HG02678 (cell line): ENCODE measurements around the gene C19orf67.

Experiments used
- ATAC-seq: cut with Tn5 transposase; IDR thresholded peaks from one replicate; pipeline ENCODE4 v1.9.1; 2021; ENCODE audit warnings: mild to moderate bottlenecking, moderate library complexity; ENCODE audit not compliant: unreplicated experiment

Gene C19orf67

GRCh38 chr19:14110650-14111049, 25.1 kb upstream of the C19orf67 start:
- ATAC-seq = no peak

DNA sequence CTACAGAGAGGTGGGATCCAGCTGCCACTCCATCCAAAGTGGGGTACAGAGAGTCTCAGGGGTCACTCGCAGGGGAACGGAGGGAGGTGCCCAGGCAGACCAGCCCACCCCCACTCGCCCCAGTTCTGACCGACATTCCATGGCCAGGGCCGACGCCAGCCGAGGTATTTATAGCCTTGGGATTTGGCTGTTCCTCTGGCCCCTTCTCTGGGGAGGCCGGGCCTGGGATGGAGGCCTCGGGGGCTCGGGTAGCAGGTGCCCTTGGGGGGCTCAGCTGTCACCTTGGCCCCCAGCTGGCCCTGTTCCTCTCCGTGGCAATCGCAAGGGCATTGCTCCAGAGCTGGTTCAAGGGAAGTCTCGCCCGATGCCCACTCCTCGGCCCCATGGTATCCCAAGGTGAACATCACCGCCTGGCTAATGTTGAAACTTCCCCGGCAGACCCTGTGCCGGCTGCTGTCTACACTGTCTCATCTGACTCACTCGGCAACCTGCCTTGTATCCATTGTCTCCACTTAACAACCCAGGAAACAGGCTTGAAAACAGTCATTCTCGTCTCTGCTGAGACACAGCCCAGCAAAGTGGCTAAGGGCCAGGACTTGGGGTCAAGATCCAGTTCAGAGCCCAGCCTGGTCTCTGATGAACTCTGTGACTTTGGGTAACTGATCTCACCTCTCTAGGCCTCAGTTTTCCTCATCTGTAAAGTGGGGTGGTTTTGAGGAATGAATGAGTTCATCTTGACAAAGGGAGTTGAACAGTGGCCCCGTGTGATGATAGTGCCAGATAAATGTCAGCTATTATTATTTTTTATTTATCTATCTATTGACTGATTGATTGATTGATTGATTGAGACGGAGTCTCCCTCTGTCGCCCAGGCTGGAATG, 22.2 kb upstream of the C19orf67 start:
- ATAC-seq = no peak

GRCh38 chr19:14106840-14107239, 21.3 kb upstream of the C19orf67 start:
- ATAC-seq = no peak

- no peak for ATAC-seq
Observed at GRCh38 chr19:14105680-14106079, 20.1 kb upstream of the C19orf67 start.

GRCh38 chr19:14103310-14103709, 17.7 kb upstream of the C19orf67 start:
- ATAC-seq = no peak

DNA sequence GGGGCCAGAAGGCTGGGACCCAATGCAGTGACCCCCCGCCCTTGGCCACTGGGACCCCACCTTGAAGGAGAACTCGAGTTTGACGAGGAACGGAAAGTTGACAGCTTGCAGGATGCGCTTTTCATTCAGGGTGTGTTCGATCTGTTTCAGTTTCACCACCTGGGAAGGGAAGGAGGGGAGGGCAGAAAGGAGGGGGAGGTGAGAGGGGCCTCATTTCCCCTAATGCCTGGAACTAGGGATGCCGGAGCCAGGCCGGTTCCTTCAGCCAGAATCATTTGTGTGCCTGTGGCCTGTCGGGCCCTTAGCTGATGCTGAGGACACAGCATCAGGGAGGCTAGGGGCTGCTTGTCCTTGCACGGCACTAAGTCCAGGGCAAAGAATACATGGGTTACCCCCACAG, 17.2 kb upstream of the C19orf67 start:
- ATAC-seq = no peak

DNA sequence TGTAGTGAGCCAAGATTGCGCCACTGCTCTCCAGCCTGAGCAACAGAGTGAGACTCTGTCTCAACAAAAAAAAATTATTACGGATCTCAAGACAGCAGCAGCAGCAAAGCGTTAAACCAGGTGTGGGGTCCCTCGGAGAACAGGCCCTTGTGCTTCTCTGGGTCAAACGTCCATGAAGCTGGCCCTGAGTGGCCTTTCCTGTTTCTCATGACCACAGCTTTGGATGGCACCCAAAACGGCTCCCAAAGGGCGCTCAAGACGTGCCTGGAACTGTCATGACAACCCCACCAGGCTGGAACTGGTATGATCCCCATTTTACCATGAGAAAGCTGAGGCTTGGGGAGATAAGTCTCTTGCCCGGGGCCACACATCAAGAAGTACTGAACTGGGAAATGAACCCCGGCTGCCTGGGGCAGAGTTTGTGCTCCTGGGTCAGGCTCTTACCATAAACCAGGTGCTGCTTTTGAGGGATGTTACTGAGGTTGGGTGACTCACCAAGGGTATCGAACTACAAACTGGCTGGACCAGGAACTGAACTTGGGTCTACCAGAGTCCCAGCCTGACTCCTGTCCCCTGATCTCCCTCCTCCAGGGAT, 16.6 kb upstream of the C19orf67 start:
- ATAC-seq = no peak

- ATAC-seq = no peak
Observed at GRCh38 chr19:14101003-14101545, 15.5 kb upstream of the C19orf67 start.

DNA sequence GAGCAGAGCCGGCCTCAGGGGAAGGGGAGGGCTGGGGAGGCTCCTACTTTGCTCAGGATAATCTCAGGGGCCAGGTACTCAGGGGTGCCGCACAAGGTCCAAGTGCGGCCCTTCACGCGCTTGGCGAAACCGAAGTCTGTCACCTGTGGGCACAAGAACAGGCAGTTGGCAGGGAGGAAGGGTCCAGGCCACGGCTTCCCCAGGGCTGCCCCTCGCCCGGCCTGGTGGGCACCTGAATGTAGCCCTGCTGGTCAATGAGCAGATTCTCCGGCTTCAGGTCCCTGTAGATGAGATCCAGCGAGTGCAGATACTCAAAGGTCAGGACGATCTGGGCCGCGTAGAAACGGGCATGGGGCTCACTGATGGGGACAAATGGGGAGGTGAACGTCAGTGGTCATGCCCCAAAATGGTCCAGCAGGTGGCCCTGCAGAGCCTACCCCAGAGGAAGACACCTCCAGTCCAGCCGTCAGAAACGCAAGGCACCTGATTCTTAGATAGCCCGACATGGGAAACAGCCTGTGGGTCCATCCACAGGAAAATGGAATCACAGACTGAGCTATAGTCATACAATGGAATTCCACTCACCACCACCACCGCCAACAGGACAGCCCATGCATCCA, 12.1 kb upstream of the C19orf67 start:
- ATAC-seq = no peak

DNA sequence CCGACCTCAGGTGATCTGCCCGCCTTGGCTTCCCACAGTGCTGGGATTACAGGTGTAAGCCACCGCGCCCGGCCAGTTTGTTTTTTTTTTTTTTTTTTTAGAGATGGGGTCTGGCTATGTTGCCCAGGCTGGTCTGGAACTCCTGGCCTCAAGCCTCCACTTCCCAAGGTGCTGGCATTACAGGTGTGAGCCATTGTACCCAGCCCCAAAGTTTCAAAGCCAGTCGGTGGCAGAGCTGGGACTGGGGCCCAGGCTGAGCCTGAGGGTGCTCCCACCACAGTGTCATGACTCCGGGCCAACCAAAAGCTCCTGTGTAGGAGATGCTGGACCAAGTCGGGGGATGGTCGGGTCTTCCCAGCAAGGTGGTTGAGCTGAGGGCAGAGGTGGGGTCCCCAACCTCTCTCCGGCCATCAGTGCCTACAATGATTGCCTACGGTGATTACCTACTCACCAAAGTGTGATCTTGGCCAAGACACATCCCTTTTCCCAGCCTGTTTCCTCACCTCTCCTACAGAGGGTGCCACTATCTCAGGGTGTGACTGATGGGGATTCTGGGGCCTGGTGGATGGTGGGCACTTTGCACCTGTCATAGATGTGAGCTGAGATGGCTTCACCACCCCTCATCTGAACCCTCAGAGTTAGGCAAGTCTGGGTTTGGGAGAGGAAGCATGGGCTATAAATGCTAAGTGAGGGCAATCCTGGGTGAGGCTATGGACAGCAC, 10.8 kb upstream of the C19orf67 start:
- no peak for ATAC-seq

GRCh38 chr19:14094854-14095253, 9.3 kb upstream of the C19orf67 start:
- ATAC-seq = no peak

- ATAC-seq = no peak
Observed at GRCh38 chr19:14093117-14093823, 7.7 kb upstream of the C19orf67 start.

DNA sequence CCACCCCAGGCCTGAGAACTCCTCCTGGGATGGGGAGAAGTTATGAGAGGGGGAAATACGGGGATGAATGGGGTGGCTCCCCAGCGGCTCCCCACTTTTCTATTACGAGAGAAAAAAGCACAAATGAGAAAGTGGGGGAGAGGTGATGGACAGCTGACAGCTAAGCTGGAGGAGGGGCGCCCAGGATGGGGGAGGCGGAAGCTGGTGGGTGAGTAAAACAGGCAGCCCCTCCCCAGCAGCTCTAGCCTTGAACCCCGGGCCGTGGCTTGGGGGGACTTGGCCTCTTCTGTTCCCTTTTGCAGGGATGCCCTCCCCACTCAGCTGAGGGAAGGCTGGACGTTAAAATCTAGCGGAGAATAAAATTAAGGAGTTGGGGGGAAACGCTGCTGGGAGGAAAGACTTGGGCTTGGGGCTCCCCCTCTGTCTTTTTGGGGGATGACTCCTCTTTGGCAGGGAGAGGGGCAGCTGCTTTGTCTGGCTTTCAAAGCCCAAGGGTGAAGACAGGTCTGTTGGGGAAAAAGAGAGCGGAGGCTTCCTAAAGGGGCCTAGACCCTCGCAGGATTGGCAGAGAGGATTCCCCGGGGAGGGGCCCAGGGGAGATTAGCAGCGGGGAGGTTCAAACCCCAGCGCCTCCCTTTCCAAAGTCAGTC, 6.4 kb upstream of the C19orf67 start:
- peak; percentile 3 for ATAC-seq

DNA sequence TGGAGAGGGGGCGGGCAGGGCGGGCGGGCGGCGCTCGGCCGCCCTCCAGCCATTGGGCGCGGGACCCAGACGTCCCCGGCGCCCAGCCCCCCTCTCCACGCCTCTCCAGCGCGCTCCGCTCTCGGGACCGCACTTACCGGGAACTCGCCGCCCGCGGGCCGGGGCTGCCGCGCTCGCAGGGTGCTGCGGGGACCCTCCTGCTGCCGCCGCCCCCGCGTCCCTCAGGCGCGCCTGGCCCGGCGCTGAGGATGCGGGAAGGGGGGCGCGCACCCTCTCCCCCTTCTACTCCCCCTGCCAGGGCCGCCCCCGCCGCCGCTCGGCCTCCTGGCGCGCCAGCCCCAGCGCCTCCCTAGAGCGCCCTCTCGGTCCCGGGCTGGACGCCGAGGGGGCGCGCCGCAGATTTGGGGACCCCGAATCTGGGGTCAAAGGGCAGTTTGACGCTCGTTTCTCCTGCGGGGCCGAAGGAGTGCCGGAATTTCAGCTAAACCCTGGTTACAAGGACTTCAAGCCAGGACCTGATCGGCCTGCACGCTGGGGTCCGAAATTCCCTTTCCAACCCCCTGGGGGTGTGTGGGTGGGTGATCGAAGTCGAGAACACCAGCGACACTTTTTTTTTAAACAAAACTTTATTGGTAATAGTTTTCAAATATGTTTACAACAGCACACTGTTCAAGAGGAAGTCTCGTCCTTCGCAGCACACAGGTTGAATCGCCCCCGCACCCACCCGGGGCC, 5.7 kb upstream of the C19orf67 start:
- ATAC-seq = peak; percentile 65

- peak; percentile 51 for ATAC-seq
Observed at GRCh38 chr19:14090509-14091080, 5.0 kb upstream of the C19orf67 start, which contains the start of gene SAMD1. Gene SAMD1, minus strand, starts transcription at chr19:14090751.

GRCh38 chr19:14089662-14090508, 4.3 kb upstream of the C19orf67 start:
- peak; percentile 27 for ATAC-seq

GRCh38 chr19:14089412-14089661, 3.8 kb upstream of the C19orf67 start:
- ATAC-seq = no peak
